Ovary (tissue), 9 donors: ENCODE measurements around the gene SH3BP1. TPM values are rescaled to one million over a fixed set of nuclear protein-coding genes. Genes with fewer than 3 reads are reported as not detected.

Experiments used
- DNase-seq, 5 donors: peaks; one replicate each; pipeline ENCODE4 v3.0.0-alpha.2; 2019 to 2020
- H3K27ac ChIP-seq, 2 donors: fragments of 200-600 bp; one replicate each; pipeline versions ENCODE4 v1.5.1 to v1.8.0; 2019 to 2022
- H3K27me3 ChIP-seq: fragments of 200-600 bp; one replicate; pipeline ENCODE4 v1.8.0; 2022
- H3K36me3 ChIP-seq: fragments of 200-600 bp; sonication (generic); one replicate; pipeline ENCODE4 v1.5.1; 2019
- H3K4me1 ChIP-seq: one replicate; pipeline ENCODE4 v1.8.1; 2013; ENCODE audit warnings: mild to moderate bottlenecking, moderate library complexity; ENCODE audit not compliant: insufficient read depth
- H3K4me3 ChIP-seq: fragments of 200-600 bp; sonication (generic); one replicate; pipeline ENCODE4 v1.5.1; 2017
- H3K9me3 ChIP-seq, 2 donors: fragments of 200-600 bp in 1 of 2; sonication (generic) in 1 of 2; one replicate each; pipeline versions ENCODE4 v1.5.1 to v1.8.1; 2013 to 2019; ENCODE audit warnings: mild to moderate bottlenecking in 1 of 2, moderate library complexity in 1 of 2
- EP300 ChIP-seq: sonication (generic); formaldehyde crosslinking; IDR thresholded peaks from one replicate; pipeline ENCODE4 v1.6.1; 2017; ENCODE audit warnings: antibody characterized with exemption
- POLR2A ChIP-seq: fragments of 450-650 bp; IDR thresholded peaks from one replicate; pipeline ENCODE4 v1.6.1; 2017; ENCODE audit warnings: antibody characterized with exemption, mild to moderate bottlenecking, moderate library complexity
- WGBS, 3 donors: extraction: QIAGEN DNeasy Blood & Tissue Kit in 1 of 3; methylation state at CpG; one replicate each; pipeline versions ENCODE4 v1.1.5 to v1.1.7; 2013 to 2017; 5-methylcytosine and 5-hydroxymethylcytosine counted together
- intact Hi-C, 4 donors: fragments of 100-400 bp; cut with DNase I; formaldehyde crosslinking; loops; one replicate each; pipeline versions ENCODE4 v1.11.0 to v1.15.1; 2022 to 2023
- polyA plus RNA-seq, 2 donors: library from polyadenylated mRNA; stranded (reverse); fragments of 200-250 nt in 1 of 2; fragments of 350-450 nt in 1 of 2; fragmentation: Illumina TruSeq in 1 of 2; extraction: RNeasy Lipid Tissue Mini Kit (QIAGEN cat#74804) in 1 of 2; gene quantifications; one replicate each; pipeline ENCODE4 v1.2.3, GENCODE V29; 2013 to 2014
- total RNA-seq, 7 donors: library from RNA; depleted of rRNA in 2 of 7; stranded (reverse); fragments of >200 nt in 2 of 7; fragmentation: NEBNext Ultra II Directional in 3 of 7; extraction: Animal tissue kit (Norgen Biotek cat#: 25700) in 3 of 7; gene quantifications; one replicate each; pipeline versions ENCODE4 v1.1.0 to v1.2.4, GENCODE V29; 2016 to 2023
- TF ChIP-seq, protein P1 (sequence below), 3 donors: fragments of 450-650 bp in 2 of 3; fragments of 200-600 bp in 1 of 3; IDR thresholded peaks; one replicate each; pipeline versions ENCODE4 v1.5.1 to v1.8.0; 2016 to 2022; ENCODE audit warnings: antibody characterized with exemption in 3 of 3, mild to moderate bottlenecking in 1 of 3
- donor health status: DM: no; HTN: no; CAD: no; lungs with moderate emphysema.
- donor health status: DM: no; HTN: no; CAD: no.
- donor health status: Bipolar disorder and iron deficiency.
- donor health status: DM: yes; HTN: yes; CAD: no.
- donor health status: DM: no; HTN: no; CAD: no.
- donor health status: DM: yes; HTN: yes; CAD: no.

Gene SH3BP1
- total and polyA plus RNA-seq, 9 donors = 2.0 to 13.3 (median 8.2) TPM

DNA sequence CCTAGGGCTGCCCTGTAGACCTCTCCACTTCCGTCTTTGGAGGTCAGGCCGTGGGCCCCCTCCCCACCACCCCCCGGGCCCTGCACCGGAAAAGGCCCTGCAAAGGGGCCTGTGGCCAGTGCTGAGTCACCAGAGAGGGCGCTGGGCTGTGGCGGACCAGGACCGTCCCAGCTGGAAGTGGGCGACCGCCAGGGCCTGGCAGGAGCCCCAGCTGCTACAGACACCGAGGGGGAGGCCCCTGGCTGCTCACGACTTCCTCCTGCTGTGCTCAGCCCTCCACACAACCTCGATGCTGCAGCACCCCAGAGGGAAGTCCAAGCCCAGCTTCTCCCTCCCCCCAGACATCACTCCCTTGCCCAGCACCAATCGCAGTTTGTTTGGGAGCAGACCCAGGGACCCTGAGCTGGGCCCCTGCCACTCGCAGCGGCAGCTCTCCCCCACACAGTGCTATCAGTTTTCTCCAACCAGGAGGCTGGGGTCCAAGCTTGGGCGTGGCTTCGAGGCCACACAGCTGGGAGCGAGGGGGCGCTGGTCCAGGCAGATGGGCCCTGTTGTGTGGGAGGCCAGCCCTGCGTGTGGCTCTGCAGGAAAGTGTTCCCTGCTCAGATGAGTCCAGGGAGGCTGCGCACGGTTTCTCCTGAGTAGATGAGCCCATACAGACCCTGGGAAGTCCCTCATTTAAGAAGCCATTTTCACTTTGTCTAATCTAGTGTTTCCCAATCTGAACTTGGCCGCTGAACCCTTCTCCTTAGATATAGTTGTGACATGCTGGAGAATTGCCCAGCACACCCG is 5.6 kb upstream of the SH3BP1 start:
- peak overlapping the region; percentile 20 for H3K4me3 ChIP-seq
- peak; percentile 91 to 97 (median 94) for DNase-seq
- H3K27me3 ChIP-seq = no peaks in the 10 kb centered on the region
- H3K9me3 ChIP-seq = no peaks in the 10 kb centered on the region
- 0 to 2% (median 1%) methylated on average over 22 to 24 of the region's 24 CpGs for WGBS, 3 donors
- H3K36me3 ChIP-seq = no peaks in the 10 kb centered on the region
- H3K27ac ChIP-seq = peak overlapping the region; percentile 78 to 84
- H3K4me1 ChIP-seq = peaks cover 16% of the 10 kb centered on the region
- intact Hi-C loops = no loop called here
- TF ChIP-seq EP300 = no peak
- TF ChIP-seq, protein P1, sequence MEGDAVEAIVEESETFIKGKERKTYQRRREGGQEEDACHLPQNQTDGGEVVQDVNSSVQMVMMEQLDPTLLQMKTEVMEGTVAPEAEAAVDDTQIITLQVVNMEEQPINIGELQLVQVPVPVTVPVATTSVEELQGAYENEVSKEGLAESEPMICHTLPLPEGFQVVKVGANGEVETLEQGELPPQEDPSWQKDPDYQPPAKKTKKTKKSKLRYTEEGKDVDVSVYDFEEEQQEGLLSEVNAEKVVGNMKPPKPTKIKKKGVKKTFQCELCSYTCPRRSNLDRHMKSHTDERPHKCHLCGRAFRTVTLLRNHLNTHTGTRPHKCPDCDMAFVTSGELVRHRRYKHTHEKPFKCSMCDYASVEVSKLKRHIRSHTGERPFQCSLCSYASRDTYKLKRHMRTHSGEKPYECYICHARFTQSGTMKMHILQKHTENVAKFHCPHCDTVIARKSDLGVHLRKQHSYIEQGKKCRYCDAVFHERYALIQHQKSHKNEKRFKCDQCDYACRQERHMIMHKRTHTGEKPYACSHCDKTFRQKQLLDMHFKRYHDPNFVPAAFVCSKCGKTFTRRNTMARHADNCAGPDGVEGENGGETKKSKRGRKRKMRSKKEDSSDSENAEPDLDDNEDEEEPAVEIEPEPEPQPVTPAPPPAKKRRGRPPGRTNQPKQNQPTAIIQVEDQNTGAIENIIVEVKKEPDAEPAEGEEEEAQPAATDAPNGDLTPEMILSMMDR (IDR thresholded peaks at IDR 0.05) = peak; percentile 3 to 41 (median 26)

DNA sequence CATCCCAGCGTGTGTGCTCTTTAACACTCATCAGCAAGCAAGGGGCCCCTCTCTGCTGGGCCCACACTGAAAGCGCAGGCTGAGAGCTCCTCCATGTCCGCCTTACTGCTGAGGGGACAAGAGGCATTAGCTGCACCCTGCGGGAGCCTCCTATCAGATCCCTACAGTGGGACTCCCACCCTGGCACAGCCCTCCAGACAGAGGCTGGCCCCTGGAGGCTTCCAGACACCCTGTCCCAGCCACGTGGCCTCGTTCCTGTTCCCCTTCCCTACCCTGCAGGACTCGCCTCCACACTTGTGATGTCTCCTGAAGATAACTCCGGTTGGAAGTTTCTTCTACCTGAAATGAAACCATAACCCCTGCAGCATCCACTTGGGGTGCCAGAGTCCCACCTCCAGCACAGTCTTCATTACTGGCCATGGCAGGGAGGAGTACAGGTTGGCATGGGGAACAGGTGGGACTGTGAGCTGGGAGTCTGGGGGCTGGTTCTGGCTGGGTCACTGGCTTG is 5.0 kb upstream of the SH3BP1 start:
- peak in 1 of 5 donors; percentile 59 for DNase-seq
- peaks cover 16% of the 10 kb centered on the region for H3K4me1 ChIP-seq
- peak overlapping the region; percentile 20 for H3K4me3 ChIP-seq
- no peak for TF ChIP-seq EP300
- TF ChIP-seq POLR2A = no peak
- TF ChIP-seq, protein P1 (IDR thresholded peaks at IDR 0.05) = peak in 2 of 3 donors; percentile 14 to 28
- H3K9me3 ChIP-seq = no peaks in the 10 kb centered on the region
- H3K36me3 ChIP-seq = no peaks in the 10 kb centered on the region
- H3K27me3 ChIP-seq = no peaks in the 10 kb centered on the region
- peak overlapping the region; percentile 18 to 84 for H3K27ac ChIP-seq
- 12 to 19% (median 17%) methylated on average over 8 of the region's 8 CpGs for WGBS, 3 donors
- intact Hi-C loops = no loop called here

DNA sequence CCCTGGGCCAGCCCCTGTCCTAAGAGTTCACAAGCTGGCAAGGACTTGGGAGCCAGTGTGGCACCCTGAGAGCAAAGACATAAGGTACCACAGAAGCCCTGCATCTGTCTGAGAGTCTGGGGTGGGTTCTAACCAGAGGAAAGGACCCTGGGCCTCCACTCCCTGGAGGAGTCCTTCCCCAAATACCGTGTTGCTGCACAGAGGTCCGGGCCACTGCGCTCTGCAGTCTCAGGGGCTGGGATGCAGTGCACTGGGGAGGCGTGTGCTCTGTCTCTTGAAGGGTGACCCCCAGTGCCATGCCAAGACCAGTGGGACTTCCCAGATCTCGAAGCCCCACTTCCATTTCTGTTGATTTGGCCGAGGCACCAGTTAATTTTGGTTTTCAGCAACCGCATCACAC is 4.3 kb upstream of the SH3BP1 start:
- no peak overlapping the region for H3K4me3 ChIP-seq
- no peaks in the 10 kb centered on the region for H3K27me3 ChIP-seq
- peak overlapping the region in 1 of 2 donors; percentile 84 for H3K27ac ChIP-seq
- no peaks in the 10 kb centered on the region for H3K36me3 ChIP-seq
- TF ChIP-seq EP300 = no peak
- TF ChIP-seq, protein P1 (IDR thresholded peaks at IDR 0.05) = no peak
- no peak for TF ChIP-seq POLR2A
- peaks cover 16% of the 10 kb centered on the region for H3K4me1 ChIP-seq
- H3K9me3 ChIP-seq = no peaks in the 10 kb centered on the region
- peak in 1 of 5 donors; percentile 36 for DNase-seq
- intact Hi-C loops = no loop called here
- WGBS, 3 donors = 90 to 93% (median 93%) methylated on average over 5 to 7 of the region's 7 CpGs

DNA sequence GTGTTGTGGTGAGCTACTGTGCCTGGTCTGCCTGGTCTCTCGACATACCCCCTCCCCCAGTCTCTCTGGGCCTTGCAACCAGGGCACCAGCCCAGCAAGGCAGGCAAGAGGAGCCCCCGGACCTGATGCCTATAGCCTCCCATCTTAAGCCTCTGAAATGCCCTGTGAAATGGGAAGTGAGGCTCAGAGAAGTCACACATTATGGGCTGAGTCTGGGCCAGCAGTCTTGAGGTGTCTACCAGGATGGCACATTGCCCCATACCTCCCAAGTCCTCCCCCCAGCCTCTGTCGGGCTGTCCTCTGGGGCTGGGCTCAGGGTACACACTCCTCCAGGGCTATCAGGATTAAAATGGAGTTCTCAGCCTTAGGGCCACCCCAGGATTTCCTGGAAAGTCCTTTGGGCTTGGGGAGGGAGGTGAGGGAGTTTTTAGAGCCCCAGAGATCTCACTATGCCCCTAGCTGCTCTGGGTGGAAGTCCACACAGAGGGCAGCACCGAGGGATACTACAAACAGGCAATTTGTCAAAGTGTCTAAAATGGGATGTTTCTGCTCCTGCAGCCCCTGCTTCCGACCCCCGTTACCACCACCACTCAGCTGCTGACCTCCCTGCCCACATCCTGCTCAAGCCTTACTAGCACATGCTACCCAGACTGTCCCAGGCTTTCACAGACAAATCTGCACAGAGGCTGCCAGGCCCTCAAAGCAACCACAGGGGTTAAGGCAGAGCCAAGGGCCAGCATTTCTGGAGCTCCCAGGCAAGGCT is 3.1 kb upstream of the SH3BP1 start:
- WGBS, 3 donors = 64 to 68% (median 67%) methylated on average over 6 of the region's 6 CpGs
- intact Hi-C loops = no loop called here
- Histone ChIP-seq H3K36me3 (no peaks in the 10 kb centered on the region), H3K27me3 (no peaks in the 10 kb centered on the region), H3K4me3 (no peak overlapping the region), H3K4me1 (peaks cover 18% of the 10 kb centered on the region), H3K27ac (no peak overlapping the region), H3K9me3 (no peaks in the 10 kb centered on the region)
- peak in 1 of 5 donors; percentile 37 for DNase-seq
- TF ChIP-seq EP300 = no peak
- TF ChIP-seq, protein P1 (IDR thresholded peaks at IDR 0.05) = no peak
- no peak for TF ChIP-seq POLR2A
